Upper lobe of left lung (tissue), 6 donors: Measurements from ENCODE around the gene ADAMTSL4. TPM values are rescaled to one million over a fixed set of nuclear protein-coding genes. Genes with fewer than 3 reads are reported as not detected.

ENCODE experiments used
- ATAC-seq, 2 donors: fragments of 200-7000 bp; cut with Tn5 transposase; one replicate each; pipeline ENCODE4 v1.9.1; 2022; ENCODE audit warnings: mild to moderate bottlenecking in 2 of 2, moderate library complexity in 2 of 2; ENCODE audit not compliant: low FRiP score in 2 of 2
- DNase-seq, 2 donors: peaks; one replicate each; pipeline ENCODE4 v3.0.0-alpha.2; 2019 to 2020
- H3K27ac ChIP-seq, 4 donors: fragments of 200-600 bp; sonication (generic); one replicate each; pipeline ENCODE4 v1.5.1; 2016 to 2019
- H3K27me3 ChIP-seq, 4 donors: fragments of 200-600 bp; sonication (generic); one replicate each; pipeline ENCODE4 v1.5.1; 2017 to 2019
- H3K36me3 ChIP-seq, 4 donors: fragments of 200-600 bp; sonication (generic); one replicate each; pipeline ENCODE4 v1.5.1; 2016 to 2019
- H3K4me1 ChIP-seq, 4 donors: fragments of 200-600 bp; sonication (generic); one replicate each; pipeline ENCODE4 v1.5.1; 2018 to 2019
- H3K4me3 ChIP-seq, 4 donors: fragments of 200-600 bp; sonication (generic); one replicate each; pipeline ENCODE4 v1.5.1; 2017 to 2019; ENCODE audit warnings: mild to moderate bottlenecking in 2 of 4, moderate library complexity in 1 of 4
- H3K9me3 ChIP-seq, 4 donors: fragments of 200-600 bp; sonication (generic); one replicate each; pipeline ENCODE4 v1.5.1; 2018 to 2019
- CTCF ChIP-seq, 6 experiments: fragments of 450-650 bp in 4 of 6; fragments of 200-600 bp in 2 of 6; sonication (generic) in 2 of 6; IDR thresholded peaks; one replicate each; pipeline ENCODE4 v1.5.1; 2016 to 2019; ENCODE audit warnings: antibody characterized with exemption in 6 of 6
- EP300 ChIP-seq, 4 donors: sonication (generic); formaldehyde crosslinking; IDR thresholded peaks; one replicate each; pipeline ENCODE4 v1.5.1; 2017; ENCODE audit warnings: antibody characterized with exemption in 4 of 4, control low read depth in 2 of 4
- POLR2A ChIP-seq, 4 donors: fragments of 450-650 bp; IDR thresholded peaks; one replicate each; pipeline ENCODE4 v1.5.1; 2016 to 2017; ENCODE audit warnings: antibody characterized with exemption in 4 of 4, mild to moderate bottlenecking in 2 of 4
- POLR2AphosphoS5 ChIP-seq, 2 donors: sonication (generic); formaldehyde crosslinking; IDR thresholded peaks; one replicate each; pipeline ENCODE4 v1.5.1; 2017; ENCODE audit warnings: antibody characterized with exemption in 2 of 2
- WGBS, 2 donors: methylation state at CpG; one replicate each; pipeline ENCODE4 v1.1.5; 2017 to 2018; 5-methylcytosine and 5-hydroxymethylcytosine counted together
- total RNA-seq, 6 donors: library from RNA; depleted of rRNA in 4 of 6; stranded (reverse); fragments of >200 nt in 4 of 6; gene quantifications; one replicate each; pipeline versions ENCODE4 v1.1.0 to v1.2.1, GENCODE V29; 2016 to 2021
- donor health status: DM: no; HTN: no; CAD: no; lungs with moderate emphysema.
- donor health status: DM: no; HTN: yes; CAD: no; lungs with severe emphysema.

ADAMTSL4 gene
- total RNA-seq, 6 donors from 2014 or later, result 40.3 to 169 (median 139) TPM

- no peaks in the 10 kb centered on the region for H3K9me3 ChIP-seq
- H3K27me3 ChIP-seq, result no peaks in the 10 kb centered on the region
- H3K27ac ChIP-seq, result peak overlapping the region; percentile 84 to 91 (median 88)
- peak overlapping the region in 1 of 4 donors; percentile 19 for H3K4me3 ChIP-seq
- WGBS, 2 donors, result 29 to 32% methylated on average over 13 of the region's 13 CpGs
- ATAC-seq (peak; percentile 72 to 74), DNase-seq (peak; percentile 87 to 93)
- H3K4me1 ChIP-seq, result peaks cover 45 to 64% (median 52%) of the 10 kb centered on the region in 4 donors
- H3K36me3 ChIP-seq, result peaks cover 0 to 32% (median 14%) of the 10 kb centered on the region in 4 donors
- TF ChIP-seq CTCF (IDR thresholded peaks at IDR 0.05) (no peak), EP300 (IDR thresholded peaks at IDR 0.05) (peak in 2 of 4 donors; percentile 70 to 90), POLR2A (IDR thresholded peaks at IDR 0.05) (peak in 1 of 4 donors; percentile 60), POLR2AphosphoS5 (IDR thresholded peaks at IDR 0.05) (peak; percentile 79 to 91)
These were observed 3.1 kb downstream of the ADAMTSL4 start for GRCh38 chr1:150552128-150552910.

DNA sequence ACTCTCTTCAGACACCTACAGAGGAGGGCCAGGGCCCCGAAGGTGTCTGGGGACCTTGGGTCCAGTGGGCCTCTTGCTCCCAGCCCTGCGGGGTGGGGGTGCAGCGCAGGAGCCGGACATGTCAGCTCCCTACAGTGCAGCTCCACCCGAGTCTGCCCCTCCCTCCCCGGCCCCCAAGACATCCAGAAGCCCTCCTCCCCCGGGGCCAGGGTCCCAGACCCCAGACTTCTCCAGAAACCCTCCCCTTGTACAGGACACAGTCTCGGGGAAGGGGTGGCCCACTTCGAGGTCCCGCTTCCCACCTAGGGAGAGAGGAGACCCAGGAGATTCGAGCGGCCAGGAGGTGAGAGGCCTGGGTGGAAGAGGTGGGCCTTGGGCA lies 3.7 kb downstream of the ADAMTSL4 start:
- no peak for TF ChIP-seq EP300 (IDR thresholded peaks at IDR 0.05)
- no peak for TF ChIP-seq POLR2A (IDR thresholded peaks at IDR 0.05)
- TF ChIP-seq CTCF (IDR thresholded peaks at IDR 0.05), result no peak
- no peak for TF ChIP-seq POLR2AphosphoS5 (IDR thresholded peaks at IDR 0.05)
- no peak for DNase-seq
- Histone ChIP-seq H3K27me3 (no peaks in the 10 kb centered on the region), H3K27ac (peak overlapping the region; percentile 73 to 91 (median 88)), H3K4me3 (peak overlapping the region in 1 of 4 donors; percentile 19), H3K9me3 (no peaks in the 10 kb centered on the region), H3K4me1 (peaks cover 47 to 64% (median 50%) of the 10 kb centered on the region in 4 donors), H3K36me3 (peaks cover 0 to 38% (median 17%) of the 10 kb centered on the region in 4 donors)
- ATAC-seq, result peak in 1 of 2 donors; percentile 0
- WGBS, 2 donors, result 71 to 73% methylated on average over 11 to 12 of the region's 12 CpGs

GRCh38 chr1:150553392-150554085 lies 4.3 kb downstream of the ADAMTSL4 start:
- peaks cover 0 to 44% (median 17%) of the 10 kb centered on the region in 4 donors for H3K36me3 ChIP-seq
- 87 to 94% methylated on average over 13 to 21 of the region's 23 CpGs for WGBS, 2 donors
- DNase-seq, result no peak
- H3K4me1 ChIP-seq, result peaks cover 47 to 62% (median 54%) of the 10 kb centered on the region in 4 donors
- ATAC-seq, result no peak
- H3K27me3 ChIP-seq, result no peaks in the 10 kb centered on the region
- H3K27ac ChIP-seq, result peak overlapping the region; percentile 73 to 91 (median 88)
- no peak for TF ChIP-seq CTCF (IDR thresholded peaks at IDR 0.05)
- TF ChIP-seq POLR2AphosphoS5 (IDR thresholded peaks at IDR 0.05), result no peak
- TF ChIP-seq EP300 (IDR thresholded peaks at IDR 0.05), result no peak
- TF ChIP-seq POLR2A (IDR thresholded peaks at IDR 0.05), result no peak
- no peaks in the 10 kb centered on the region for H3K9me3 ChIP-seq
- H3K4me3 ChIP-seq, result no peak overlapping the region

DNA sequence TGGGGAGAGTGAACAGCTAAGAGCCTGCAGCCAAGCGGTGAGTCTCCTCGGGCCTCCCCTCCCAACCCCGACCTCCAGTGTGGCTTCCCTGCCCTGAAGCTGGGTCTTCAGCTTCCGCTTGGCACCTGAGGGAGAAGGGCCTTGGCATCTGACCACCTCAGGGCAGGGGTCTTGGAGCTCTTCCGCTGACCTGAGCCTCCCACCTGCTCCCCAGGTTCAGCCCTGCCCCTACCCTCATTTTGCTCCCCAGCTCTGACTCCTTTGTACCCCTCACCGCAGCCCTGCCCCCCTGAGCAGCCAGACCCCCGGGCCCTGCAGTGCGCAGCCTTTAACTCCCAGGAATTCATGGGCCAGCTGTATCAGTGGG lies 4.9 kb downstream of the ADAMTSL4 start:
- DNase-seq (no peak), ATAC-seq (no peak)
- peaks cover 0 to 46% (median 17%) of the 10 kb centered on the region in 4 donors for H3K36me3 ChIP-seq
- 92 to 94% methylated on average over 8 of the region's 8 CpGs for WGBS, 2 donors
- TF ChIP-seq POLR2A (IDR thresholded peaks at IDR 0.05), result no peak
- H3K4me3 ChIP-seq, result no peak overlapping the region
- H3K27me3 ChIP-seq, result no peaks in the 10 kb centered on the region
- H3K9me3 ChIP-seq, result no peaks in the 10 kb centered on the region
- peaks cover 49 to 63% (median 59%) of the 10 kb centered on the region in 4 donors for H3K4me1 ChIP-seq
- peak overlapping the region in 2 of 4 donors; percentile 49 to 89 for H3K27ac ChIP-seq
